Neural cell (in vitro differentiated cells): Measurements from ENCODE around the gene SCUBE1. TPM values are rescaled to one million over a fixed set of nuclear protein-coding genes. Genes with fewer than 3 reads are reported as not detected.

Experiments used
- H2AFZ ChIP-seq: fragments of 200-600, 300-800 bp; sonication (generic), shearing (Covaris generic); 2 replicates; pipeline ENCODE4 v1.6.0; 2014; ENCODE audit warnings: low read depth, mild to moderate bottlenecking, antibody characterized with exemption, low read length, moderate library complexity
- H3F3A ChIP-seq: fragments of 200-600 bp; shearing (Covaris generic); 2 replicates; pipeline ENCODE4 v1.6.1; 2016; ENCODE audit warnings: mild to moderate bottlenecking, moderate library complexity, mixed read lengths, antibody characterized with exemption, low read length; ENCODE audit not compliant: insufficient read depth, poor library complexity, severe bottlenecking
- H3K27ac ChIP-seq: fragments of 200-600, 300-800 bp; sonication (generic), shearing (Covaris generic); 2 replicates; pipeline ENCODE4 v1.5.1; 2014; ENCODE audit warnings: mild to moderate bottlenecking, low read length, moderate library complexity
- H3K27me3 ChIP-seq: fragments of 300-800, 200-600 bp; sonication (generic), shearing (Covaris generic); 2 replicates; pipeline ENCODE4 v1.6.0; 2014; ENCODE audit warnings: mild to moderate bottlenecking, low read depth, low read length, moderate library complexity; ENCODE audit not compliant: insufficient read depth
- H3K36me3 ChIP-seq: fragments of 300-800, 200-600 bp; sonication (generic), shearing (Covaris generic); 2 replicates; pipeline ENCODE4 v1.5.1; 2014; ENCODE audit warnings: mild to moderate bottlenecking, antibody characterized with exemption, low read length, moderate library complexity; ENCODE audit not compliant: insufficient read depth
- H3K4me2 ChIP-seq: fragments of 300-800, 200-600 bp; sonication (generic), shearing (Covaris generic); 2 replicates; pipeline ENCODE4 v1.6.0; 2014; ENCODE audit warnings: mild to moderate bottlenecking, low read length
- H3K4me3 ChIP-seq: fragments of 300-800, 200-600 bp; sonication (generic), shearing (Covaris generic); 2 replicates; pipeline ENCODE4 v1.5.1; 2014; ENCODE audit warnings: mild to moderate bottlenecking, low read length, moderate library complexity
- H3K79me2 ChIP-seq: fragments of 200-600 bp; shearing (Covaris generic); replicated peaks from 2 replicates; pipeline ENCODE4 v1.6.0; 2014; ENCODE audit warnings: mild to moderate bottlenecking, low read length, moderate library complexity; ENCODE audit not compliant: insufficient read depth
- H3K9ac ChIP-seq: fragments of 300-800, 200-600 bp; sonication (generic), shearing (Covaris generic); 2 replicates; pipeline ENCODE4 v1.6.1; 2016; ENCODE audit warnings: mild to moderate bottlenecking, low read length, mixed read lengths
- H3K9me2 ChIP-seq: fragments of 200-600 bp; shearing (Covaris generic); 2 replicates; pipeline ENCODE4 v1.6.1; 2016; ENCODE audit warnings: mild to moderate bottlenecking, low read length, mixed read lengths; ENCODE audit not compliant: insufficient read depth
- H3K9me3 ChIP-seq: fragments of 200-600, 300-800 bp; sonication (generic), shearing (Covaris generic); 2 replicates; pipeline ENCODE4 v1.6.1; 2016; ENCODE audit warnings: mild to moderate bottlenecking, mixed run types, low read length, moderate library complexity, mixed read lengths
- H4K20me1 ChIP-seq: fragments of 200-600 bp; shearing (Covaris generic); 2 replicates; pipeline ENCODE4 v1.6.1; 2016; ENCODE audit warnings: mild to moderate bottlenecking, mixed run types; ENCODE audit not compliant: insufficient read depth
- CTCF ChIP-seq: fragments of 450-650 bp; IDR thresholded peaks from 2 replicates; pipeline ENCODE4 v1.5.1; 2014; ENCODE audit warnings: antibody characterized with exemption, mild to moderate bottlenecking, moderate library complexity; ENCODE audit not compliant: poor library complexity, severe bottlenecking
- EP300 ChIP-seq: fragments of 450-650 bp; conservative IDR thresholded peaks from 2 replicates; pipeline ENCODE4 v1.6.1; 2014; ENCODE audit warnings: antibody characterized with exemption, mild to moderate bottlenecking, moderate library complexity; ENCODE audit not compliant: poor library complexity, severe bottlenecking
- EZH2 ChIP-seq: fragments of 200-600, 300-800 bp; shearing (Covaris generic), sonication (generic); IDR thresholded peaks from 2 replicates; pipeline ENCODE4 v1.6.1; 2014; ENCODE audit warnings: antibody characterized with exemption, low read length, borderline replicate concordance, mild to moderate bottlenecking; ENCODE audit not compliant: insufficient read depth, poor library complexity, severe bottlenecking
- MXI1 ChIP-seq: fragments of 450-650 bp; conservative IDR thresholded peaks from 2 replicates; pipeline ENCODE4 v1.6.1; 2014; ENCODE audit warnings: antibody characterized with exemption, mild to moderate bottlenecking; ENCODE audit not compliant: poor library complexity, severe bottlenecking
- POLR2AphosphoS5 ChIP-seq: IDR thresholded peaks from 2 replicates; pipeline ENCODE4 v1.6.1; 2012
- RAD21 ChIP-seq: fragments of 450-650 bp; conservative IDR thresholded peaks from 2 replicates; pipeline ENCODE4 v1.6.1; 2014; ENCODE audit warnings: antibody characterized with exemption, mild to moderate bottlenecking, moderate library complexity
- REST ChIP-seq: IDR thresholded peaks from 2 replicates; pipeline ENCODE4 v1.6.1; 2012; ENCODE audit warnings: borderline replicate concordance
- SMC3 ChIP-seq: fragments of 450-650 bp; conservative IDR thresholded peaks from 2 replicates; pipeline ENCODE4 v1.6.1; 2014; ENCODE audit warnings: antibody characterized with exemption, mild to moderate bottlenecking, moderate library complexity; ENCODE audit not compliant: poor library complexity
- TAF1 ChIP-seq: IDR thresholded peaks from 2 replicates; pipeline ENCODE4 v1.6.1; 2012; ENCODE audit warnings: low read depth
- polyA plus RNA-seq: library from polyadenylated mRNA; depleted of rRNA; stranded (reverse); fragments of >200 nt; gene quantifications from 2 replicates; pipeline ENCODE4 v1.2.3, GENCODE V29; 2014

SCUBE1 gene
- polyA plus RNA-seq, 1 donor from 2014 or later: 8.4 TPM

GRCh38 chr22:43180670-43181069, 162.5 kb downstream of the SCUBE1 start:
- H3K9me3 ChIP-seq: no peaks in the 10 kb centered on the region
- TF ChIP-seq SMC3 (no peak), REST (no peak), TAF1 (no peak), RAD21 (no peak), EZH2 (no peak)
- H3K79me2 ChIP-seq: no peaks in the 10 kb centered on the region
- no peak overlapping the region for H3K9ac ChIP-seq
- no peaks in the 10 kb centered on the region for H4K20me1 ChIP-seq
- no peak overlapping the region for H3K27ac ChIP-seq
- H3K36me3 ChIP-seq: no peaks in the 10 kb centered on the region
- no peaks in the 10 kb centered on the region for H3K9me2 ChIP-seq
- no peak overlapping the region for H3K4me3 ChIP-seq
- H3K27me3 ChIP-seq: no peaks in the 10 kb centered on the region
- no peak overlapping the region for H3K4me2 ChIP-seq
- no peaks in the 10 kb centered on the region for H3F3A ChIP-seq
- no peak overlapping the region for H2AFZ ChIP-seq

- Histone ChIP-seq H3K4me2 (no peak overlapping the region), H3K9me3 (no peaks in the 10 kb centered on the region), H3K9me2 (no peaks in the 10 kb centered on the region), H3K27me3 (no peaks in the 10 kb centered on the region), H2AFZ (no peak overlapping the region), H3K4me3 (no peak overlapping the region), H3F3A (no peaks in the 10 kb centered on the region), H3K27ac (no peak overlapping the region), H3K9ac (no peak overlapping the region), H3K79me2 (no peaks in the 10 kb centered on the region), H4K20me1 (no peaks in the 10 kb centered on the region), H3K36me3 (no peaks in the 10 kb centered on the region)
- TF ChIP-seq TAF1: no peak
- TF ChIP-seq RAD21: no peak
- no peak for TF ChIP-seq CTCF
- no peak for TF ChIP-seq POLR2AphosphoS5
- TF ChIP-seq EP300: no peak
- no peak for TF ChIP-seq REST
- TF ChIP-seq MXI1: no peak
- TF ChIP-seq EZH2: no peak
These were observed 163.3 kb downstream of the SCUBE1 start for GRCh38 chr22:43179911-43180195.
